ENCODE measurements around the gene FBXL13.

DNA sequence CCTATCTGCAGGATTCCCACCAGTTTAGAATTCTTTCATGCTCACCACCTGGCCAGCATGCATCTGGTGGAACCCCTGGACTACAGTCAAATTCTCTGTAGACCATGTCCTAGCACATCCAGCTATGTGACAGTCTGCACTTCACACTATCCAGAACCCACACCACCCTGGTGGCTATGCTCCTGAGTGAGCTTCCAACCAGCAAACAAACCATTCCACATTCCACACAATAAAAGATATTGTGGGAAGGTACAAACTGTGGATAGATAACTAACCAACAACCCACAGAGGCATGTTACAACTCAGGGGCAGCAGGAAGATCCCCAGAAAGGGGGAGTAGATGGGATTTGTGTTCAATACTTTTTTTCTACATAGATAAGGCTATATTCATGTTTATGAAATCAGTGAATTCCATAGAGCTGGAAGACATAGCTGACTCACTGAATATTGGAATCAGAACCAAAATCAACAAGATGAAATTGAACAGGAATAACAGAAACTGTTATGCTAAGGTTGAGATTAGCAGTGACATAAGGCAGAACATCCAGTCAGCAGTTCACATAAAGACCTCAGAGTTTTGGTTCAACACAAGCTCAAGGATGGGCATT is 89.3 kb downstream of the FBXL13 start:
- TF ChIP-seq, protein P1, sequence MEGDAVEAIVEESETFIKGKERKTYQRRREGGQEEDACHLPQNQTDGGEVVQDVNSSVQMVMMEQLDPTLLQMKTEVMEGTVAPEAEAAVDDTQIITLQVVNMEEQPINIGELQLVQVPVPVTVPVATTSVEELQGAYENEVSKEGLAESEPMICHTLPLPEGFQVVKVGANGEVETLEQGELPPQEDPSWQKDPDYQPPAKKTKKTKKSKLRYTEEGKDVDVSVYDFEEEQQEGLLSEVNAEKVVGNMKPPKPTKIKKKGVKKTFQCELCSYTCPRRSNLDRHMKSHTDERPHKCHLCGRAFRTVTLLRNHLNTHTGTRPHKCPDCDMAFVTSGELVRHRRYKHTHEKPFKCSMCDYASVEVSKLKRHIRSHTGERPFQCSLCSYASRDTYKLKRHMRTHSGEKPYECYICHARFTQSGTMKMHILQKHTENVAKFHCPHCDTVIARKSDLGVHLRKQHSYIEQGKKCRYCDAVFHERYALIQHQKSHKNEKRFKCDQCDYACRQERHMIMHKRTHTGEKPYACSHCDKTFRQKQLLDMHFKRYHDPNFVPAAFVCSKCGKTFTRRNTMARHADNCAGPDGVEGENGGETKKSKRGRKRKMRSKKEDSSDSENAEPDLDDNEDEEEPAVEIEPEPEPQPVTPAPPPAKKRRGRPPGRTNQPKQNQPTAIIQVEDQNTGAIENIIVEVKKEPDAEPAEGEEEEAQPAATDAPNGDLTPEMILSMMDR (IDR thresholded peaks at IDR 0.05): no peak
- no peak for TF ChIP-seq POLR2AphosphoS5 (IDR thresholded peaks at IDR 0.05; ENCODE audit: insufficient read depth in 1 of 2, low read depth in 1 of 2)
- no peak for TF ChIP-seq POLR2A (IDR thresholded peaks at IDR 0.05)

Data from vagina (tissue), 2 donors.